ENCODE measurements around the gene CHAD.

DNA sequence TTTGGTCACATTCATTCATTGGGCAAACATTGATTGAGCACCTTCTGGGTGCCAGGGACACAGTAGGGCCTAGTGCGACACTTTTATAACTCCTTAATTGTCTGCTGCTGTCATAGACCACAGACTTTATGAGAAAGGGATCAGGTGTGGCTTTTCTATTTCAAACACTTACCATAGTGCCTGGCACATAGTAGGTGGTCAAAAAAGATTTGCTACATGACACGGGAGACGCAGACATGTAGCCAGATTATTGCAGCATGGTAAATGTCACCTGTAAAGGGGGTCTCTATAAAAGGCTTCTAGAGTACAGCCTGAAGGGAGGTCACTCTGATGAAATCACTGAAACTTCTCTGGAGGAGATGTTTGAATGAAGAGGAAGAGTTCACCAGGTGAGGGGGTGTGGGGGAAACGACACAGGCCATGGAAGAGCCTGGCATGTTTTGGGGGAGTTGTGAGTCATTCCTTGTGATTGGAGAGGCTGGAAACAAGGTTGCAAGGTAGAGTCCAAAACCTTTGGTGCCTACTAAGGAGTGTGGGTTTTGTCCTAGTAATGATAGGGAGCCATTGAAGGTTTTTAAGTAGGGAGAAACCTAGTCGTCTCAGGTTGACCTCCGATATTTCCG, 11.6 kb upstream of the CHAD start:
- TF ChIP-seq, protein P1, sequence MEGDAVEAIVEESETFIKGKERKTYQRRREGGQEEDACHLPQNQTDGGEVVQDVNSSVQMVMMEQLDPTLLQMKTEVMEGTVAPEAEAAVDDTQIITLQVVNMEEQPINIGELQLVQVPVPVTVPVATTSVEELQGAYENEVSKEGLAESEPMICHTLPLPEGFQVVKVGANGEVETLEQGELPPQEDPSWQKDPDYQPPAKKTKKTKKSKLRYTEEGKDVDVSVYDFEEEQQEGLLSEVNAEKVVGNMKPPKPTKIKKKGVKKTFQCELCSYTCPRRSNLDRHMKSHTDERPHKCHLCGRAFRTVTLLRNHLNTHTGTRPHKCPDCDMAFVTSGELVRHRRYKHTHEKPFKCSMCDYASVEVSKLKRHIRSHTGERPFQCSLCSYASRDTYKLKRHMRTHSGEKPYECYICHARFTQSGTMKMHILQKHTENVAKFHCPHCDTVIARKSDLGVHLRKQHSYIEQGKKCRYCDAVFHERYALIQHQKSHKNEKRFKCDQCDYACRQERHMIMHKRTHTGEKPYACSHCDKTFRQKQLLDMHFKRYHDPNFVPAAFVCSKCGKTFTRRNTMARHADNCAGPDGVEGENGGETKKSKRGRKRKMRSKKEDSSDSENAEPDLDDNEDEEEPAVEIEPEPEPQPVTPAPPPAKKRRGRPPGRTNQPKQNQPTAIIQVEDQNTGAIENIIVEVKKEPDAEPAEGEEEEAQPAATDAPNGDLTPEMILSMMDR (optimal IDR thresholded peaks at IDR 0.05 in 1 of 3, IDR thresholded peaks at IDR 0.05 in 1 of 3, conservative IDR thresholded peaks at IDR 0.05 in 1 of 3; ENCODE audit: extremely low read depth in 1 of 3, insufficient read depth in 2 of 3, low read length in 3 of 3), result no peak
- no peak for TF ChIP-seq EZH2 (IDR thresholded peaks at IDR 0.05; ENCODE audit: low read length)

All from keratinocyte (primary cell).